Mammary epithelial cell (primary cell): ENCODE results near the gene GLCE.

Source experiments
- EZH2 ChIP-seq: IDR thresholded peaks from 2 replicates; pipeline ENCODE4 v1.6.1; 2012; ENCODE audit warnings: low read length, inconsistent platforms, borderline replicate concordance
- TF ChIP-seq, protein P1 (sequence below), 2 donors: IDR thresholded peaks in 1 of 2; conservative IDR thresholded peaks in 1 of 2; 2 replicates each; pipeline ENCODE4 v1.5.1; 2011 to 2012; ENCODE audit warnings: inconsistent platforms in 2 of 2, low read length in 2 of 2, mild to moderate bottlenecking in 2 of 2, control low read depth in 1 of 2, low read depth in 1 of 2; ENCODE audit not compliant: insufficient read depth in 1 of 2; ENCODE audit errors: extremely low read depth in 1 of 2

DNA sequence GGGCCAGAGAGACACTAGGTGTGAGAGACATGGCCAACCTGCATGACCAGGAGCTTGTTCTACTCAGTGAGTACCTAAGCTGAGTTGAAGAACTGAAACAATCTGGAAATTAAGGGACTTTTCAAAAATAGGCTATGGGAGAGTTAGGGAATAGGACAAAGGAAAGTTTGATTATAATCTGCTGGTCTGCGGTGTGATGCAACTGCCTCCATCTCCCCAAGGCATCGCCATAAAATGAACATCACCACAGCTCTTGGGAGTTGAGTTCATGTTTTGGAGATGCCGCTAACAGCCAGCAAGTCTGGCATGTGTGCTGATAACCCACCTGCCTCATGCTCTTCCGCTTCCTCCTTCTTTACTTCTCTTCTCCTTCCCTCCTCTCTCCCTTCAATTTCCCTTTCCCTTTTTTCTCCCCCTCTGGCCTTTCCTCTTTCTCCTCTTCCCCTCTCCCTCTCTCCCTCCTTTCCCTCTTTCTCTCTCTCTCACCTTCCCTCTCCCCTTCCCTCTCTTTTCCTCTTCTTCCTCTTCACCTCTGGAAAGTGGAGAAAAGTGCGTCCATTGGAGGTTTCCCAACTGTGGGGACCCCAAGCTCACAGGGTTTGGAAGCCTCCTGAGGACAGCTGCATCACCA, 39.1 kb upstream of the GLCE start:
- TF ChIP-seq, protein P1, sequence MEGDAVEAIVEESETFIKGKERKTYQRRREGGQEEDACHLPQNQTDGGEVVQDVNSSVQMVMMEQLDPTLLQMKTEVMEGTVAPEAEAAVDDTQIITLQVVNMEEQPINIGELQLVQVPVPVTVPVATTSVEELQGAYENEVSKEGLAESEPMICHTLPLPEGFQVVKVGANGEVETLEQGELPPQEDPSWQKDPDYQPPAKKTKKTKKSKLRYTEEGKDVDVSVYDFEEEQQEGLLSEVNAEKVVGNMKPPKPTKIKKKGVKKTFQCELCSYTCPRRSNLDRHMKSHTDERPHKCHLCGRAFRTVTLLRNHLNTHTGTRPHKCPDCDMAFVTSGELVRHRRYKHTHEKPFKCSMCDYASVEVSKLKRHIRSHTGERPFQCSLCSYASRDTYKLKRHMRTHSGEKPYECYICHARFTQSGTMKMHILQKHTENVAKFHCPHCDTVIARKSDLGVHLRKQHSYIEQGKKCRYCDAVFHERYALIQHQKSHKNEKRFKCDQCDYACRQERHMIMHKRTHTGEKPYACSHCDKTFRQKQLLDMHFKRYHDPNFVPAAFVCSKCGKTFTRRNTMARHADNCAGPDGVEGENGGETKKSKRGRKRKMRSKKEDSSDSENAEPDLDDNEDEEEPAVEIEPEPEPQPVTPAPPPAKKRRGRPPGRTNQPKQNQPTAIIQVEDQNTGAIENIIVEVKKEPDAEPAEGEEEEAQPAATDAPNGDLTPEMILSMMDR (conservative IDR thresholded peaks at IDR 0.05 in 1 of 2, IDR thresholded peaks at IDR 0.05 in 1 of 2; ENCODE audit: extremely low read depth in 1 of 2, insufficient read depth in 1 of 2, low read depth in 1 of 2, low read length in 2 of 2) = no peak
- TF ChIP-seq EZH2 = no peak
